Liver (tissue), 9 donors: ENCODE measurements around the gene OTOG. TPM values are rescaled to one million over a fixed set of nuclear protein-coding genes. Genes with fewer than 3 reads are reported as not detected.

Source experiments
- DNase-seq: peaks from one replicate; pipeline ENCODE4 v3.0.0-alpha.2; 2017; ENCODE audit warnings: low spot score
- H3K27ac ChIP-seq, 2 donors: one replicate each; pipeline ENCODE4 v1.7.0; 2013; ENCODE audit warnings: inconsistent platforms in 2 of 2, low read length in 2 of 2, control low read depth in 1 of 2, low read depth in 1 of 2, mild to moderate bottlenecking in 1 of 2
- H3K27me3 ChIP-seq, 4 donors: one replicate each; pipeline versions ENCODE4 v1.6.1 to v1.7.0; 2013; ENCODE audit warnings: low read length in 3 of 4, inconsistent platforms in 1 of 4, mild to moderate bottlenecking in 1 of 4, moderate library complexity in 1 of 4; ENCODE audit not compliant: control insufficient read depth in 4 of 4, insufficient read depth in 4 of 4
- H3K36me3 ChIP-seq, 4 donors: one replicate each; pipeline versions ENCODE4 v1.6.1 to v1.7.0; 2013; ENCODE audit warnings: low read length in 3 of 4, mild to moderate bottlenecking in 3 of 4, low read depth in 1 of 4, moderate library complexity in 1 of 4; ENCODE audit not compliant: control insufficient read depth in 4 of 4, insufficient read depth in 3 of 4
- H3K4me1 ChIP-seq, 4 donors: one replicate each; pipeline versions ENCODE4 v1.6.1 to v1.7.0; 2013; ENCODE audit warnings: low read length in 3 of 4, mild to moderate bottlenecking in 3 of 4, moderate library complexity in 1 of 4; ENCODE audit not compliant: control insufficient read depth in 4 of 4, insufficient read depth in 4 of 4
- H3K4me3 ChIP-seq, 3 donors: one replicate each; pipeline versions ENCODE4 v1.6.1 to v1.7.0; 2013; ENCODE audit warnings: low read length in 3 of 3, control low read depth in 1 of 3, low read depth in 1 of 3, mild to moderate bottlenecking in 1 of 3
- H3K9ac ChIP-seq, 2 donors: one replicate each; pipeline ENCODE4 v1.7.0; 2013; ENCODE audit warnings: low read length in 2 of 2, mild to moderate bottlenecking in 2 of 2, moderate library complexity in 2 of 2, control low read depth in 1 of 2, low read depth in 1 of 2
- H3K9me3 ChIP-seq, 4 donors: one replicate each; pipeline versions ENCODE4 v1.6.1 to v1.7.0; 2013; ENCODE audit warnings: low read length in 3 of 4; ENCODE audit not compliant: control insufficient read depth in 4 of 4
- EGR1 ChIP-seq, 2 donors: IDR thresholded peaks; 2 replicates each; pipeline ENCODE4 v1.6.1; 2016 to 2018; ENCODE audit warnings: antibody characterized with exemption in 2 of 2, low read depth in 2 of 2
- FOXA1 ChIP-seq: IDR thresholded peaks from 2 replicates; pipeline ENCODE4 v1.6.1; 2016; ENCODE audit warnings: antibody characterized with exemption
- FOXA2 ChIP-seq: IDR thresholded peaks from 2 replicates; pipeline ENCODE4 v1.6.1; 2016; ENCODE audit warnings: antibody characterized with exemption
- GABPA ChIP-seq, 2 donors: IDR thresholded peaks in 1 of 2; conservative IDR thresholded peaks in 1 of 2; 2 replicates each; pipeline ENCODE4 v1.6.1; 2016; ENCODE audit warnings: antibody characterized with exemption in 2 of 2, mild to moderate bottlenecking in 1 of 2, moderate library complexity in 1 of 2
- HNF4A ChIP-seq, 2 donors: conservative IDR thresholded peaks; 2 replicates each; pipeline ENCODE4 v1.6.1; 2016; ENCODE audit warnings: antibody characterized with exemption in 2 of 2, mild to moderate bottlenecking in 2 of 2
- HNF4G ChIP-seq: IDR thresholded peaks from 2 replicates; pipeline ENCODE4 v1.6.1; 2016; ENCODE audit warnings: antibody characterized with exemption
- JUND ChIP-seq, 2 donors: IDR thresholded peaks; 2 replicates each; pipeline ENCODE4 v1.6.1; 2016; ENCODE audit warnings: antibody characterized with exemption in 2 of 2
- NR2F2 ChIP-seq: IDR thresholded peaks from 2 replicates; pipeline ENCODE4 v1.6.1; 2016; ENCODE audit warnings: antibody characterized with exemption
- RXRA ChIP-seq, 2 donors: IDR thresholded peaks; 2 replicates each; pipeline ENCODE4 v1.6.1; 2017 to 2018; ENCODE audit warnings: antibody characterized with exemption in 2 of 2, mild to moderate bottlenecking in 1 of 2
- SP1 ChIP-seq: IDR thresholded peaks from 2 replicates; pipeline ENCODE4 v1.6.1; 2018; ENCODE audit warnings: antibody characterized with exemption, mild to moderate bottlenecking
- TAF1 ChIP-seq: conservative IDR thresholded peaks from 2 replicates; pipeline ENCODE4 v1.6.1; 2016; ENCODE audit warnings: antibody characterized with exemption, mild to moderate bottlenecking
- WGBS: extraction: QIAGEN DNeasy Blood & Tissue Kit; methylation state at CpG from one replicate; pipeline ENCODE4 v1.1.7; 2013; 5-methylcytosine and 5-hydroxymethylcytosine counted together
- polyA plus RNA-seq, 2 donors: library from polyadenylated mRNA; stranded (reverse) in 1 of 2; unstranded in 1 of 2; fragments of 200-250 nt in 1 of 2; fragments of >200 nt in 1 of 2; fragmentation: Nextera tagmentation in 1 of 2; extraction: Ambion mirVana in 1 of 2; gene quantifications; one replicate each; pipeline versions ENCODE4 v1.2.1 to v1.2.3, GENCODE V29; 2013 to 2015
- total RNA-seq, 2 donors: library from RNA; depleted of rRNA; stranded (reverse); fragments of >200 nt; gene quantifications; one replicate each; pipeline ENCODE4 v1.2.3, GENCODE V29; 2014
- TF ChIP-seq, protein P1 (sequence below): IDR thresholded peaks from 2 replicates; pipeline ENCODE4 v1.6.1; 2016; ENCODE audit warnings: antibody characterized with exemption
- TF ChIP-seq, protein P2 (sequence below): IDR thresholded peaks from 2 replicates; pipeline ENCODE4 v1.6.1; 2016; ENCODE audit warnings: antibody characterized with exemption
- TF ChIP-seq, protein P3 (sequence below): IDR thresholded peaks from 2 replicates; pipeline ENCODE4 v1.6.1; 2016; ENCODE audit warnings: antibody characterized with exemption
- TF ChIP-seq, protein P4 (sequence below): fragments of 150-350 bp; IDR thresholded peaks from 2 replicates; pipeline ENCODE4 v1.5.1; 2017; ENCODE audit warnings: improper control_type of control experiment, low read depth, low read length; ENCODE audit not compliant: missing input control
- TF ChIP-seq, protein P5 (sequence below): IDR thresholded peaks from 2 replicates; pipeline ENCODE4 v1.6.1; 2016; ENCODE audit warnings: antibody characterized with exemption, mild to moderate bottlenecking
- donor health status: healthy.
- donor health status: healthy.
- donor health status: healthy.
- donor health status: healthy.
- donor health status: healthy.

Gene OTOG
- total and polyA plus RNA-seq, 4 donors, result not detected

DNA sequence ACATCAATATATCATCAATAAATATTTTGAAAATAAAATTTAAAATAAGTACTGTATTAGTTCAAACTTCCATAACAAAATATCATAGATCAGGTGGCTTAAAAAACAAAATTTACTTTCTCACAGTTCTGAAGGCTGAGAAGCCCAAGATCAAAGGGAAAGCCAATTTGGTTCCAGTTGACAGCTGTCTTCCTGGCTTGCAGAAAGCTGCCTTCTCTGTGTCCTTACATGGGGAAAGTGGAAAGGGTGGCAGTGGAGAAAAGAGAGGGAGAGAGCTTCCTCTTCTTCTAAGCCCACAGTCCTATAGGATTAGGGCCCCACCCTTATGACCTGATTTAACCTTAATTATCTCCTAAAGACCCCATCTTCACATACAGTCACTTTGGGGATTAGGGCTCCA, 121.1 kb downstream of the OTOG start:
- no peak for DNase-seq
- H3K36me3 ChIP-seq, result no peaks in the 10 kb centered on the region
- peaks cover 0 to 8% (median 0%) of the 10 kb centered on the region in 4 donors for H3K27me3 ChIP-seq
- H3K27ac ChIP-seq, result no peak overlapping the region
- TF ChIP-seq GABPA (IDR thresholded peaks at IDR 0.05 in 1 of 2, conservative IDR thresholded peaks at IDR 0.05 in 1 of 2) (no peak), TAF1 (no peak), RXRA (IDR thresholded peaks at IDR 0.05) (no peak), SP1 (no peak), NR2F2 (no peak), HNF4A (conservative IDR thresholded peaks at IDR 0.05) (no peak), FOXA1 (no peak), HNF4G (no peak)
- TF ChIP-seq, protein P1, sequence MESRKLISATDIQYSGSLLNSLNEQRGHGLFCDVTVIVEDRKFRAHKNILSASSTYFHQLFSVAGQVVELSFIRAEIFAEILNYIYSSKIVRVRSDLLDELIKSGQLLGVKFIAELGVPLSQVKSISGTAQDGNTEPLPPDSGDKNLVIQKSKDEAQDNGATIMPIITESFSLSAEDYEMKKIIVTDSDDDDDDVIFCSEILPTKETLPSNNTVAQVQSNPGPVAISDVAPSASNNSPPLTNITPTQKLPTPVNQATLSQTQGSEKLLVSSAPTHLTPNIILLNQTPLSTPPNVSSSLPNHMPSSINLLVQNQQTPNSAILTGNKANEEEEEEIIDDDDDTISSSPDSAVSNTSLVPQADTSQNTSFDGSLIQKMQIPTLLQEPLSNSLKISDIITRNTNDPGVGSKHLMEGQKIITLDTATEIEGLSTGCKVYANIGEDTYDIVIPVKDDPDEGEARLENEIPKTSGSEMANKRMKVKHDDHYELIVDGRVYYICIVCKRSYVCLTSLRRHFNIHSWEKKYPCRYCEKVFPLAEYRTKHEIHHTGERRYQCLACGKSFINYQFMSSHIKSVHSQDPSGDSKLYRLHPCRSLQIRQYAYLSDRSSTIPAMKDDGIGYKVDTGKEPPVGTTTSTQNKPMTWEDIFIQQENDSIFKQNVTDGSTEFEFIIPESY, result no peak
- TF ChIP-seq, protein P2, sequence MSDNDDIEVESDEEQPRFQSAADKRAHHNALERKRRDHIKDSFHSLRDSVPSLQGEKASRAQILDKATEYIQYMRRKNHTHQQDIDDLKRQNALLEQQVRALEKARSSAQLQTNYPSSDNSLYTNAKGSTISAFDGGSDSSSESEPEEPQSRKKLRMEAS, result no peak
- TF ChIP-seq, protein P3, sequence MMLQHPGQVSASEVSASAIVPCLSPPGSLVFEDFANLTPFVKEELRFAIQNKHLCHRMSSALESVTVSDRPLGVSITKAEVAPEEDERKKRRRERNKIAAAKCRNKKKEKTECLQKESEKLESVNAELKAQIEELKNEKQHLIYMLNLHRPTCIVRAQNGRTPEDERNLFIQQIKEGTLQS, result no peak
- TF ChIP-seq, protein P4, sequence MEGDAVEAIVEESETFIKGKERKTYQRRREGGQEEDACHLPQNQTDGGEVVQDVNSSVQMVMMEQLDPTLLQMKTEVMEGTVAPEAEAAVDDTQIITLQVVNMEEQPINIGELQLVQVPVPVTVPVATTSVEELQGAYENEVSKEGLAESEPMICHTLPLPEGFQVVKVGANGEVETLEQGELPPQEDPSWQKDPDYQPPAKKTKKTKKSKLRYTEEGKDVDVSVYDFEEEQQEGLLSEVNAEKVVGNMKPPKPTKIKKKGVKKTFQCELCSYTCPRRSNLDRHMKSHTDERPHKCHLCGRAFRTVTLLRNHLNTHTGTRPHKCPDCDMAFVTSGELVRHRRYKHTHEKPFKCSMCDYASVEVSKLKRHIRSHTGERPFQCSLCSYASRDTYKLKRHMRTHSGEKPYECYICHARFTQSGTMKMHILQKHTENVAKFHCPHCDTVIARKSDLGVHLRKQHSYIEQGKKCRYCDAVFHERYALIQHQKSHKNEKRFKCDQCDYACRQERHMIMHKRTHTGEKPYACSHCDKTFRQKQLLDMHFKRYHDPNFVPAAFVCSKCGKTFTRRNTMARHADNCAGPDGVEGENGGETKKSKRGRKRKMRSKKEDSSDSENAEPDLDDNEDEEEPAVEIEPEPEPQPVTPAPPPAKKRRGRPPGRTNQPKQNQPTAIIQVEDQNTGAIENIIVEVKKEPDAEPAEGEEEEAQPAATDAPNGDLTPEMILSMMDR, result no peak
- TF ChIP-seq, protein P5, sequence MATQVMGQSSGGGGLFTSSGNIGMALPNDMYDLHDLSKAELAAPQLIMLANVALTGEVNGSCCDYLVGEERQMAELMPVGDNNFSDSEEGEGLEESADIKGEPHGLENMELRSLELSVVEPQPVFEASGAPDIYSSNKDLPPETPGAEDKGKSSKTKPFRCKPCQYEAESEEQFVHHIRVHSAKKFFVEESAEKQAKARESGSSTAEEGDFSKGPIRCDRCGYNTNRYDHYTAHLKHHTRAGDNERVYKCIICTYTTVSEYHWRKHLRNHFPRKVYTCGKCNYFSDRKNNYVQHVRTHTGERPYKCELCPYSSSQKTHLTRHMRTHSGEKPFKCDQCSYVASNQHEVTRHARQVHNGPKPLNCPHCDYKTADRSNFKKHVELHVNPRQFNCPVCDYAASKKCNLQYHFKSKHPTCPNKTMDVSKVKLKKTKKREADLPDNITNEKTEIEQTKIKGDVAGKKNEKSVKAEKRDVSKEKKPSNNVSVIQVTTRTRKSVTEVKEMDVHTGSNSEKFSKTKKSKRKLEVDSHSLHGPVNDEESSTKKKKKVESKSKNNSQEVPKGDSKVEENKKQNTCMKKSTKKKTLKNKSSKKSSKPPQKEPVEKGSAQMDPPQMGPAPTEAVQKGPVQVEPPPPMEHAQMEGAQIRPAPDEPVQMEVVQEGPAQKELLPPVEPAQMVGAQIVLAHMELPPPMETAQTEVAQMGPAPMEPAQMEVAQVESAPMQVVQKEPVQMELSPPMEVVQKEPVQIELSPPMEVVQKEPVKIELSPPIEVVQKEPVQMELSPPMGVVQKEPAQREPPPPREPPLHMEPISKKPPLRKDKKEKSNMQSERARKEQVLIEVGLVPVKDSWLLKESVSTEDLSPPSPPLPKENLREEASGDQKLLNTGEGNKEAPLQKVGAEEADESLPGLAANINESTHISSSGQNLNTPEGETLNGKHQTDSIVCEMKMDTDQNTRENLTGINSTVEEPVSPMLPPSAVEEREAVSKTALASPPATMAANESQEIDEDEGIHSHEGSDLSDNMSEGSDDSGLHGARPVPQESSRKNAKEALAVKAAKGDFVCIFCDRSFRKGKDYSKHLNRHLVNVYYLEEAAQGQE, result no peak
- H3K4me1 ChIP-seq, result no peaks in the 10 kb centered on the region
- H3K4me3 ChIP-seq, result no peak overlapping the region
- no peaks in the 10 kb centered on the region for H3K9me3 ChIP-seq
- H3K9ac ChIP-seq, result no peak overlapping the region

DNA sequence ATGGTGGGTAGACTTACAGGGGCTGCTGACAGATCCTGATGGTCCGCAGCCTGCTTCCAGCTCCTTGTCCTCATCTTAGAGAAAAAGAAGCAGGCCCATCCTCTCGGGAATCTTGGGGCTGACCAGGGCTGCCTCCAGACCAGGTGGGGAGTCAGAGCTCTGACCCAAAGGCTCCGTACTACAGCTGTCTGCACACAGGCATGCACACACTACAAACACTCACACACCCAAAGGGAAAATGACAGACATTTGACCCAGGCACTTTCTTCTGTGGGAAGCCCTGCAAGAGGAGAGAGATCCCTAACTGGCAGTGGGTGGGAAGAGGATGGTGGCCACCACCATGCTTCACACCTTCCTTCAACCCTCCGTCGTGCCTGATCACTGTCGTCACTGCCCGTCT, 125.4 kb downstream of the OTOG start:
- WGBS, result 84% methylated on average over 7 of the region's 7 CpGs
- Histone ChIP-seq H3K4me1 (no peaks in the 10 kb centered on the region), H3K27me3 (peaks cover 0 to 5% (median 0%) of the 10 kb centered on the region in 4 donors)

More for the DNA sequence above, 125.4 kb downstream of the OTOG start:
- Histone ChIP-seq H3K9ac (no peak overlapping the region), H3K9me3 (peaks cover 0 to 18% (median 4%) of the 10 kb centered on the region in 4 donors), H3K4me3 (no peak overlapping the region), H3K27ac (no peak overlapping the region), H3K36me3 (no peaks in the 10 kb centered on the region)
- TF ChIP-seq, protein P1, result no peak
- TF ChIP-seq, protein P3, result no peak
- TF ChIP-seq, protein P2, result no peak
- TF ChIP-seq JUND (IDR thresholded peaks at IDR 0.05) (no peak), FOXA1 (no peak), FOXA2 (no peak), TAF1 (no peak), EGR1 (IDR thresholded peaks at IDR 0.05; ENCODE audit: low read depth in 2 of 2) (no peak)
- TF ChIP-seq, protein P4, result no peak
- no peak for DNase-seq
